Cardiac muscle cell (in vitro differentiated cells and primary cell): ENCODE measurements around the gene MAPRE3. TPM values are rescaled to one million over a fixed set of nuclear protein-coding genes. Genes with fewer than 3 reads are reported as not detected.
"Not testable (repeated sequence)": the region's sequence is repeated elsewhere in the genome, so short reads cannot be mapped to it uniquely, and the experiment has no call there.

ENCODE experiments used
- DNase-seq, 2 donors: peaks; one replicate each; pipeline versions ENCODE4 v3.0.0 to v3.0.0-alpha.2; 2010 to 2017; ENCODE audit warnings: low read depth in 1 of 2, low spot score in 1 of 2
- H3K27ac ChIP-seq: fragments of 200-600 bp; sonication (generic); 2 replicates; pipeline ENCODE4 v1.5.1; 2016
- H3K27me3 ChIP-seq: fragments of 200-600 bp; sonication (generic); 2 replicates; pipeline ENCODE4 v1.6.0; 2016; ENCODE audit warnings: control low read depth
- H3K36me3 ChIP-seq: fragments of 200-600 bp; sonication (generic); 2 replicates; pipeline ENCODE4 v1.5.1; 2016; ENCODE audit warnings: control low read depth
- H3K4me1 ChIP-seq: fragments of 200-600 bp; sonication (generic); 2 replicates; pipeline ENCODE4 v1.8.1; 2017; ENCODE audit warnings: low read depth, mild to moderate bottlenecking, mixed run types
- H3K4me3 ChIP-seq: fragments of 200-600 bp; sonication (generic); 2 replicates; pipeline ENCODE4 v1.5.1; 2016; ENCODE audit warnings: mild to moderate bottlenecking
- H3K9me3 ChIP-seq: fragments of 200-600 bp; sonication (generic); 2 replicates; pipeline ENCODE4 v1.5.1; 2017; ENCODE audit warnings: low read depth, mild to moderate bottlenecking, control low read depth
- CTCF ChIP-seq: IDR thresholded peaks from 2 replicates; pipeline ENCODE4 v1.5.1; 2012; ENCODE audit warnings: low read depth, mild to moderate bottlenecking, low read length
- polyA plus RNA-seq: library from polyadenylated mRNA; unstranded; fragments of >200 nt; fragmentation: Nextera tagmentation; extraction: Ambion mirVana; gene quantifications from 2 replicates; pipeline ENCODE4 v1.2.1, GENCODE V29; 2016
- total RNA-seq: library from RNA; depleted of rRNA; stranded (reverse); fragments of >200 nt; gene quantifications from 2 replicates; pipeline ENCODE4 v1.2.3, GENCODE V29; 2016

The MAPRE3 gene
- total RNA-seq, result 75.9 and 143 TPM in 2 replicates
- 212 TPM in 2 replicates for polyA plus RNA-seq

- Histone ChIP-seq H3K27ac (peak within 1 kb of the TSS; percentile 70), H3K27me3 (peaks cover 23% of the 10 kb centered on the region), H3K36me3 (no peaks in the 10 kb centered on the region), H3K9me3 (no peaks in the 10 kb centered on the region), H3K4me3 (peak within 1 kb of the TSS; percentile 91), H3K4me1 (peaks cover 33% of the 10 kb centered on the region)
- peak; percentile 75 to 93 for DNase-seq
- TF ChIP-seq CTCF, result no peak
Observed at GRCh38 chr2:26970244-26970927, at the start of gene MAPRE3. TSS of gene MAPRE3 (plus strand) at chr2:26970637. CDS start at chr2:27022219, 51,582 bp downstream.

GRCh38 chr2:26921323-26921722, 49.1 kb upstream of the MAPRE3 start:
- H3K9me3 ChIP-seq, result no peaks in the 10 kb centered on the region
- TF ChIP-seq CTCF, result no peak
- no peak for DNase-seq
- no peak overlapping the region for H3K27ac ChIP-seq
- no peak overlapping the region for H3K4me3 ChIP-seq
- no peaks in the 10 kb centered on the region for H3K27me3 ChIP-seq
- H3K4me1 ChIP-seq, result peaks cover 28% of the 10 kb centered on the region
- H3K36me3 ChIP-seq, result no peaks in the 10 kb centered on the region

GRCh38 chr2:26922405-26923188, 47.8 kb upstream of the MAPRE3 start:
- H3K27me3 ChIP-seq, result no peaks in the 10 kb centered on the region
- H3K4me1 ChIP-seq, result peaks cover 20% of the 10 kb centered on the region
- DNase-seq, result peak; percentile 45 to 81
- H3K9me3 ChIP-seq, result no peaks in the 10 kb centered on the region
- no peak overlapping the region for H3K4me3 ChIP-seq
- peak; percentile 50 for TF ChIP-seq CTCF
- no peaks in the 10 kb centered on the region for H3K36me3 ChIP-seq
- no peak overlapping the region for H3K27ac ChIP-seq

- H3K27me3 ChIP-seq, H3K27ac ChIP-seq, H3K4me3 ChIP-seq, H3K9me3 ChIP-seq, H3K36me3 ChIP-seq, DNase-seq: not testable (repeated sequence)
- H3K4me1 ChIP-seq, result peaks cover 18% of the 10 kb centered on the region
Observed at GRCh38 chr2:26923189-26923466, 47.3 kb upstream of the MAPRE3 start.

GRCh38 chr2:26924731-26925099, 45.7 kb upstream of the MAPRE3 start:
- no peaks in the 10 kb centered on the region for H3K27me3 ChIP-seq
- no peak for DNase-seq
- H3K36me3 ChIP-seq, result no peaks in the 10 kb centered on the region
- H3K27ac ChIP-seq, result no peak overlapping the region
- no peak overlapping the region for H3K4me3 ChIP-seq
- peaks cover 18% of the 10 kb centered on the region for H3K4me1 ChIP-seq
- no peak for TF ChIP-seq CTCF
- H3K9me3 ChIP-seq, result no peaks in the 10 kb centered on the region

- Histone ChIP-seq H3K27me3 (no peaks in the 10 kb centered on the region), H3K36me3 (no peaks in the 10 kb centered on the region), H3K4me1 (peaks cover 18% of the 10 kb centered on the region), H3K9me3 (no peaks in the 10 kb centered on the region), H3K27ac (no peak overlapping the region), H3K4me3 (no peak overlapping the region)
- DNase-seq, result peak; percentile 25 to 42
- no peak for TF ChIP-seq CTCF
Observed at GRCh38 chr2:26925100-26925791, 45.2 kb upstream of the MAPRE3 start.
